ENCODE results near the gene EVX1.

DNA sequence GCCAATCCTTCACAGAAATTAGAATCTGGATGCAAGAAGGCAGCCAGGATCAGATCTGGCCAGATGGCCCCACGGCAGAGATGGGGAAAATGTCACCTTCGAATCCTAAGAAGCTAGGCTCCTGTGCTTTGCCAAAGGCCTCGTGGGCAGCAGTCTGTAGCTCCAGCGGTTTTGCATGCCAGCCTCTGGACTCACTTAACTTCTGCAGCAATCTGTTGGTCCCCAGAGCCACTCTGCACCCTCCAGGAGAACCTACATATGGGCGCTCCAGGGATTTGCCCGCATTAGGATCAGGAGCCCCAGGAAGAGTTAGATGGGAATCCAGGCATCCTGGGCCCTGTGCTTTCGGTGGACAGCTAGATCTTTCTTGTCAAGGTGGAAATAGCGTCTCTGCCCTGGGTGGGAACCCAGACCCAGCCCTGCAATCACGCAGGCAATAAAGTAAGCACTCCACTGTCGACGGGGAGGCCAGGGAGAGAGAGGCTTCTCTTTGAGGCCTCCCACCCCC is 32.6 kb upstream of the EVX1 start:
- TF ChIP-seq, protein P1, sequence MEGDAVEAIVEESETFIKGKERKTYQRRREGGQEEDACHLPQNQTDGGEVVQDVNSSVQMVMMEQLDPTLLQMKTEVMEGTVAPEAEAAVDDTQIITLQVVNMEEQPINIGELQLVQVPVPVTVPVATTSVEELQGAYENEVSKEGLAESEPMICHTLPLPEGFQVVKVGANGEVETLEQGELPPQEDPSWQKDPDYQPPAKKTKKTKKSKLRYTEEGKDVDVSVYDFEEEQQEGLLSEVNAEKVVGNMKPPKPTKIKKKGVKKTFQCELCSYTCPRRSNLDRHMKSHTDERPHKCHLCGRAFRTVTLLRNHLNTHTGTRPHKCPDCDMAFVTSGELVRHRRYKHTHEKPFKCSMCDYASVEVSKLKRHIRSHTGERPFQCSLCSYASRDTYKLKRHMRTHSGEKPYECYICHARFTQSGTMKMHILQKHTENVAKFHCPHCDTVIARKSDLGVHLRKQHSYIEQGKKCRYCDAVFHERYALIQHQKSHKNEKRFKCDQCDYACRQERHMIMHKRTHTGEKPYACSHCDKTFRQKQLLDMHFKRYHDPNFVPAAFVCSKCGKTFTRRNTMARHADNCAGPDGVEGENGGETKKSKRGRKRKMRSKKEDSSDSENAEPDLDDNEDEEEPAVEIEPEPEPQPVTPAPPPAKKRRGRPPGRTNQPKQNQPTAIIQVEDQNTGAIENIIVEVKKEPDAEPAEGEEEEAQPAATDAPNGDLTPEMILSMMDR (IDR thresholded peaks at IDR 0.05; ENCODE audit: control extremely low read depth in 1 of 3, insufficient read depth in 1 of 3, low read depth in 1 of 3, low read length in 3 of 3): no peak
- TF ChIP-seq, protein P2, sequence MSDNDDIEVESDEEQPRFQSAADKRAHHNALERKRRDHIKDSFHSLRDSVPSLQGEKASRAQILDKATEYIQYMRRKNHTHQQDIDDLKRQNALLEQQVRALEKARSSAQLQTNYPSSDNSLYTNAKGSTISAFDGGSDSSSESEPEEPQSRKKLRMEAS (IDR thresholded peaks at IDR 0.05): no peak
- no peak for TF ChIP-seq SP1 (IDR thresholded peaks at IDR 0.05; ENCODE audit: low read depth, low read length)
- TF ChIP-seq YY1 (IDR thresholded peaks at IDR 0.05; ENCODE audit: low read depth, low read length): no peak
- no peak for TF ChIP-seq CTBP2 (IDR thresholded peaks at IDR 0.05; ENCODE audit: borderline replicate concordance, insufficient read depth, insufficient read length, low read length)
- TF ChIP-seq KDM5A (IDR thresholded peaks at IDR 0.05; ENCODE audit: low read length): no peak
- TF ChIP-seq TAF1 (IDR thresholded peaks at IDR 0.05; ENCODE audit: low read depth, low read length): no peak
- no peak for TF ChIP-seq CREB1 (IDR thresholded peaks at IDR 0.05)
- no peak for TF ChIP-seq TBP (IDR thresholded peaks at IDR 0.05; ENCODE audit: low read depth, low read length)
- TF ChIP-seq RAD21 (IDR thresholded peaks at IDR 0.05 in 1 of 2, conservative IDR thresholded peaks at IDR 0.05 in 1 of 2; ENCODE audit: low read depth in 2 of 2, low read length in 2 of 2): no peak
- TF ChIP-seq ZNF274 (IDR thresholded peaks at IDR 0.05; ENCODE audit: borderline replicate concordance, extremely low read depth, low read length): no peak
- no peak for TF ChIP-seq POLR2A (IDR thresholded peaks at IDR 0.05; ENCODE audit: control extremely low read depth in 1 of 2, low read depth in 2 of 2, low read length in 2 of 2)
- TF ChIP-seq PHF8 (conservative IDR thresholded peaks at IDR 0.05; ENCODE audit: low read depth, low read length): no peak

All from H1 (cell line).